GM12878 (cell line): ENCODE data around the gene MED13. TPM values are rescaled to one million over a fixed set of nuclear protein-coding genes. Genes with fewer than 3 reads are reported as not detected.

ENCODE experiments used
- ATAC-seq: fragments of 200-7000 bp; cut with Tn5 transposase; 3 replicates; pipeline ENCODE4 v1.9.1; 2020; ENCODE audit warnings: mild to moderate bottlenecking, moderate library complexity
- BruUV-seq: library from RNA; stranded (reverse); fragments of 400-500 nt; replicated peaks from 2 replicates; lab custom pipeline; 2021; lab: Mats Ljungman, UMichigan
- CTCF ChIA-PET: fragments of 300-600 bp; sonication (Branson Sonifier 250); formaldehyde crosslinking; extraction: SDS; loops from one replicate; lab custom pipeline; 2021; ENCODE audit warnings: inconsistent platforms; lab: Yijun Ruan, JAX
- POLR2A ChIA-PET: fragments of 350-600 bp; formaldehyde crosslinking; extraction: SDS; loops from one replicate; lab custom pipeline; 2021; ENCODE audit warnings: inconsistent platforms; lab: Charles Lee
- RAD21 ChIA-PET: fragments of 300-600 bp; sonication (Branson Sonifier 250); formaldehyde crosslinking; loops from one replicate; lab custom pipeline; 2023; ENCODE audit warnings: antibody characterized with exemption; ENCODE audit not compliant: unreplicated experiment; lab: Charles Lee
- SMC1A ChIA-PET: fragments of 300-600 bp; sonication (Branson Sonifier 250); formaldehyde crosslinking; loops from one replicate; lab custom pipeline; 2023; ENCODE audit not compliant: unreplicated experiment, uncharacterized antibody; lab: Charles Lee
- DNase-seq: peaks from one replicate; pipeline ENCODE4 v3.0.0-alpha.2; 2011; ENCODE audit warnings: low read depth, low spot score
- FAIRE-seq: peaks from 3 replicates; lab custom pipeline; 2011; peaks lifted over from hg19 to GRCh38; lab: Jason Lieb, UNC
- H2AFZ ChIP-seq: 2 replicates; pipeline ENCODE4 v1.6.0; 2011; ENCODE audit warnings: low read depth, low read length, control low read depth; ENCODE audit not compliant: control insufficient read depth
- H3K27ac ChIP-seq: 2 replicates; pipeline ENCODE4 v1.5.1; 2011; ENCODE audit warnings: control low read depth; ENCODE audit not compliant: control insufficient read depth, insufficient read depth
- H3K27me3 ChIP-seq, 2 experiments: replicated peaks in 1 of 2; 2 replicates each; pipeline versions ENCODE4 v1.6.0 to v1.6.1; 2011; ENCODE audit warnings: low read length in 1 of 2; ENCODE audit not compliant: control insufficient read depth in 2 of 2, insufficient read depth in 2 of 2
- H3K36me3 ChIP-seq, 2 experiments: 2 replicates each; pipeline ENCODE4 v1.5.1; 2011; ENCODE audit warnings: low read length in 1 of 2; ENCODE audit not compliant: control insufficient read depth in 2 of 2, insufficient read depth in 2 of 2
- H3K4me1 ChIP-seq: 2 replicates; pipeline ENCODE4 v1.6.1; 2011; ENCODE audit warnings: mild to moderate bottlenecking, low read length, moderate library complexity, mixed read lengths; ENCODE audit not compliant: control insufficient read depth, insufficient read depth
- H3K4me2 ChIP-seq: 2 replicates; pipeline ENCODE4 v1.6.0; 2011; ENCODE audit warnings: control low read depth; ENCODE audit not compliant: control insufficient read depth, insufficient read depth
- H3K4me3 ChIP-seq: fragments of 200-600 bp; sonication (generic); 2 replicates; pipeline ENCODE4 v1.5.1; 2016
- H3K79me2 ChIP-seq: 2 replicates; pipeline ENCODE4 v1.6.0; 2011; ENCODE audit warnings: low read length; ENCODE audit not compliant: control insufficient read depth, insufficient read depth
- H3K9ac ChIP-seq: 2 replicates; pipeline ENCODE4 v1.8.0; 2011; ENCODE audit warnings: low read length, control low read depth, mixed read lengths; ENCODE audit not compliant: control insufficient read depth, insufficient read depth
- H3K9me3 ChIP-seq: replicated peaks from 3 replicates; pipeline ENCODE4 v1.5.1; 2011; ENCODE audit warnings: mild to moderate bottlenecking, low read length; ENCODE audit not compliant: control insufficient read depth, insufficient read depth
- H4K20me1 ChIP-seq: 2 replicates; pipeline ENCODE4 v1.6.0; 2011; ENCODE audit not compliant: control insufficient read depth, insufficient read depth
- CBX3 ChIP-seq: fragments of 200-600 bp; sonication (generic); IDR thresholded peaks from 2 replicates; pipeline ENCODE4 v1.6.1; 2016; ENCODE audit warnings: low read depth, borderline replicate concordance
- ELK1 ChIP-seq: IDR thresholded peaks from 2 replicates; pipeline ENCODE4 v1.6.1; 2012; ENCODE audit warnings: low read depth, low read length, improper control_type of control experiment
- GATAD2B ChIP-seq: fragments of 450-650 bp; conservative IDR thresholded peaks from 2 replicates; pipeline ENCODE4 v1.6.1; 2017; ENCODE audit warnings: low read depth, mild to moderate bottlenecking, moderate library complexity
- MAX ChIP-seq: IDR thresholded peaks from 2 replicates; pipeline ENCODE4 v1.6.1; 2012; ENCODE audit warnings: low read depth, low read length, improper control_type of control experiment
- MTA2 ChIP-seq: fragments of 450-650 bp; IDR thresholded peaks from 2 replicates; pipeline ENCODE4 v1.6.1; 2016; ENCODE audit warnings: low read depth, mild to moderate bottlenecking, moderate library complexity
- MXI1 ChIP-seq: fragments of 150-350 bp; IDR thresholded peaks from 2 replicates; pipeline ENCODE4 v1.6.1; 2011; ENCODE audit warnings: low read depth, mild to moderate bottlenecking, inconsistent platforms, low read length, improper control_type of control experiment
- POLR2AphosphoS2 ChIP-seq: IDR thresholded peaks from 2 replicates; pipeline ENCODE4 v1.6.1; 2011; ENCODE audit warnings: low read depth, mild to moderate bottlenecking, low read length, improper control_type of control experiment, moderate library complexity
- RAD51 ChIP-seq: fragments of 450-650 bp; IDR thresholded peaks from 2 replicates; pipeline ENCODE4 v1.6.1; 2016; ENCODE audit warnings: moderate library complexity, mild to moderate bottlenecking, inconsistent platforms
- RFX5 ChIP-seq: IDR thresholded peaks from 2 replicates; pipeline ENCODE4 v1.6.1; 2011; ENCODE audit warnings: low read depth, low read length, improper control_type of control experiment
- SIX5 ChIP-seq: IDR thresholded peaks from 2 replicates; pipeline ENCODE4 v1.6.1; 2011; ENCODE audit warnings: mild to moderate bottlenecking, low read depth, low read length, moderate library complexity; ENCODE audit not compliant: severe bottlenecking
- SMAD5 ChIP-seq: IDR thresholded peaks from 2 replicates; pipeline ENCODE4 v1.6.1; 2016; ENCODE audit warnings: antibody characterized with exemption, low read depth
- SUZ12 ChIP-seq: fragments of 200-600 bp; sonication (generic); IDR thresholded peaks from one replicate; pipeline ENCODE4 v1.6.1; 2018; ENCODE audit warnings: antibody characterized with exemption, mild to moderate bottlenecking; ENCODE audit not compliant: unreplicated experiment
- USF2 ChIP-seq: IDR thresholded peaks from 2 replicates; pipeline ENCODE4 v1.6.1; 2011; ENCODE audit warnings: low read depth, low read length, improper control_type of control experiment, borderline replicate concordance
- ZBTB40 ChIP-seq: fragments of 450-650 bp; IDR thresholded peaks from 2 replicates; pipeline ENCODE4 v1.6.1; 2016; ENCODE audit warnings: mild to moderate bottlenecking, moderate library complexity, borderline replicate concordance
- ZNF622 ChIP-seq: fragments of 450-650 bp; IDR thresholded peaks from 2 replicates; pipeline ENCODE4 v1.6.1; 2017; ENCODE audit warnings: mild to moderate bottlenecking, inconsistent platforms
- ZSCAN29 ChIP-seq: fragments of 450-650 bp; IDR thresholded peaks from 2 replicates; pipeline ENCODE4 v1.6.1; 2017; ENCODE audit warnings: mild to moderate bottlenecking, moderate library complexity
- WGBS: methylation state at CpG from one replicate; pipeline ENCODE4 v1.1.6; 2016; ENCODE audit warnings: low lambda C conversion rate; ENCODE audit not compliant: insufficient replicate concordance, insufficient coverage; ENCODE audit errors: missing lambda C conversion rate; 5-methylcytosine and 5-hydroxymethylcytosine counted together
- in situ Hi-C: fragments of 300-500 bp; cut with MboI; formaldehyde crosslinking; loops from 9 replicates; pipeline ENCODE4 v1.14.3; 2018; ENCODE audit warnings: mixed read lengths
- intact Hi-C: fragments of 100-400 bp; cut with micrococcal nuclease; formaldehyde crosslinking; loops from one replicate; pipeline ENCODE4 v1.14.2; 2022; ENCODE audit not compliant: unreplicated experiment
- polyA plus RNA-seq, 11 experiments: library from polyadenylated mRNA; depleted of rRNA in 4 of 11; unstranded in 6 of 11; stranded (reverse) in 5 of 11; fragments of >200 nt; fragmentation: Nextera tagmentation in 4 of 11; fragmentation: Illumina TruSeq in 1 of 11; extraction: Ambion mirVana in 4 of 11; extraction: Trizol in 1 of 11; gene quantifications; 1 replicate in 1 of 11; 2 replicates in 10 of 11; pipeline versions ENCODE4 v1.2.1 to v1.2.3, GENCODE V29; 2011 to 2016; ENCODE audit warnings: inconsistent platforms in 2 of 11, missing spikeins in 2 of 11, low read depth in 1 of 11
- total RNA-seq, 4 experiments: library from RNA; depleted of rRNA in 3 of 4; stranded (reverse); fragments of >200 nt in 3 of 4; fragmentation: Illumina TruSeq in 1 of 4; extraction: Trizol in 1 of 4; gene quantifications; 2 replicates each; pipeline versions ENCODE4 v1.2.1 to v1.2.3, GENCODE V29; 2013 to 2021

Gene MED13
- total and polyA plus RNA-seq, 10 of the 15 experiments (the other 5 are each of a cell fraction or from before 2014, with no cell fraction given) = 4.6 to 49.7 (median 21.3) TPM

GRCh38 chr17:62045109-62045508 is 20.0 kb downstream of the MED13 start:
- H3K79me2 ChIP-seq = peaks cover 27% of the 10 kb centered on the region
- RAD21 ChIA-PET = interaction anchor here (2.1 kb wide), 1 partner anchor 65 kb away, joined by 10 read pairs; no protein-coding TSS in a partner anchor

More at GRCh38 chr17:62045109-62045508, 20.0 kb downstream of the MED13 start:
- DNase-seq = no peak
- SMC1A ChIA-PET = interaction anchor here (0.8 to 1.7 kb wide), 3 partner anchors 17 to 64 kb away, joined by 3 to 5 read pairs (median 3); no protein-coding TSS in a partner anchor
- peaks cover 3 to 31% of the 10 kb centered on the region in 2 experiments for H3K36me3 ChIP-seq
- no peak overlapping the region for H3K4me2 ChIP-seq
- H4K20me1 ChIP-seq = 0 out of 2 replicates have a peak, but pooled peaks cover 3% of the 10 kb centered on the region
- POLR2A ChIA-PET = interaction anchor here (1.0 kb wide), 1 partner anchor 10 kb away, joined by 3 read pairs; no protein-coding TSS in a partner anchor
- no peak overlapping the region for H3K27ac ChIP-seq
- no peak overlapping the region for H2AFZ ChIP-seq
- H3K4me1 ChIP-seq = no peaks in the 10 kb centered on the region
- intact Hi-C loops = no loop called here
- no peak for FAIRE-seq
- CTCF ChIA-PET = interaction anchor here (4.2 kb wide), 1 partner anchor 64 kb away, joined by 15 read pairs; no protein-coding TSS in a partner anchor
- H3K9me3 ChIP-seq = no peaks in the 10 kb centered on the region
- H3K4me3 ChIP-seq = no peak overlapping the region
- 99% methylated on average over 4 of the region's 4 CpGs for WGBS
- ATAC-seq = no peak
- no peaks in the 10 kb centered on the region for H3K27me3 ChIP-seq
- no peak for TF ChIP-seq GATAD2B
- no peak for TF ChIP-seq CBX3
- no peak for TF ChIP-seq SIX5
- TF ChIP-seq ZBTB40 = no peak
- TF ChIP-seq ZSCAN29 = no peak
- no peak for TF ChIP-seq MXI1
- no peak for TF ChIP-seq ZNF622
- TF ChIP-seq USF2 = no peak
- no peak for TF ChIP-seq POLR2AphosphoS2
- TF ChIP-seq ELK1 = no peak
- no peak for TF ChIP-seq MAX
- no peak for TF ChIP-seq SUZ12
- TF ChIP-seq RAD51 = no peak
- no peak for TF ChIP-seq RFX5
- no peak for TF ChIP-seq MTA2
- TF ChIP-seq SMAD5 = no peak
- H3K9ac ChIP-seq = no peak overlapping the region
- BruUV-seq = no TSS peak
- in situ Hi-C loops = no loop called here
